ENCODE measurements around the gene FGF13. TPM values are rescaled to one million over a fixed set of nuclear protein-coding genes. Genes with fewer than 3 reads are reported as not detected.

FGF13 gene
- total RNA-seq = 9.4 TPM

DNA sequence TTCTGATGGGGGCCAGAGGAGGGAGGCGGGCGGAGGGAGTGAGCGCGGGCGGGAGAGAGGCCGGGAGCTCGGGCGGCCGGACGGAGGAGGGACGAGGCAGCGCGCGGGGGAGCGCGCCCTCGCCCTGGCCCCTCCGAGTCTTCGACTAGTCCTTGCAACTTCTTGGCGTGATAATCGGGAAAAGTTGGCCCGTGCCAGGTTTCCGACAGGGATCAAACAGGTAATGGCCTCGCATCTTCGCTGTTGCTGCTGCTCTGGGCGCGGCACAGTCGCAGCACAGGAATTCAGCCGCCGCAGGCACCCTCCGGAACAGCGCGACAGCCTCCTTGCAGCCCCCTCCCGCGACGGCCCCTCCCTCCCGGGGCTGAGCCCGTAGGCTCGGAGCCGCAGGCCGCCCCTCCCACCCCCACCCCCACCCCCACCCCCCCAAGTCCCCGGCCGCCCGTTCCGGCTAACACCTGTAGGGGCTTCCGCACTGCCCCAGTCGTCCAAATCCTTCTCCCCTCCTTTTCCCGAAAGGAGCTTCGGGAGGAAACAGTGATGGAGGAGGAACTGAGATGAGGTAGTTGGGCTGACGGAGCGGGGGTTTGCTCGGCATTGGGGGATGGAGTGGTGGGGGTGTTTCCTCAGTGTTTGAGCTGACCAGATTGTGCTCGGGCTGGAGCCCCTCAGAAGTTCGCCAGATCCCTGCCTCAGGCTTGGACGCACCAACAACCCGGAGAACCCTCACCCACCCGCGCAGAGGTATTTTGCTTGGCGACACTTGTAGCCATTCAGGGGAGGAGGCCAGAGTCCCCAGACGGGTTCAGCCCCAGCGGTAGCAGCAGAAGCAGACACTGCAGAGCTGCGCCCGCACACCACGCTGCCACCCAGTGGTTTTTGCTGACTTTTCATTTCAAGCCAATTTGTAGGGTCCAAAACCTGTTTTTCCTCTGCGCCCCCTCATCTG lies at the start of gene FGF13:
Gene FGF13, minus strand, starts transcription at position 319 of the 949 bp plus-strand sequence. CDS start 714 bp downstream, outside the sequence.
- DNase-seq (ENCODE audit: low spot score) = no peak

DNA sequence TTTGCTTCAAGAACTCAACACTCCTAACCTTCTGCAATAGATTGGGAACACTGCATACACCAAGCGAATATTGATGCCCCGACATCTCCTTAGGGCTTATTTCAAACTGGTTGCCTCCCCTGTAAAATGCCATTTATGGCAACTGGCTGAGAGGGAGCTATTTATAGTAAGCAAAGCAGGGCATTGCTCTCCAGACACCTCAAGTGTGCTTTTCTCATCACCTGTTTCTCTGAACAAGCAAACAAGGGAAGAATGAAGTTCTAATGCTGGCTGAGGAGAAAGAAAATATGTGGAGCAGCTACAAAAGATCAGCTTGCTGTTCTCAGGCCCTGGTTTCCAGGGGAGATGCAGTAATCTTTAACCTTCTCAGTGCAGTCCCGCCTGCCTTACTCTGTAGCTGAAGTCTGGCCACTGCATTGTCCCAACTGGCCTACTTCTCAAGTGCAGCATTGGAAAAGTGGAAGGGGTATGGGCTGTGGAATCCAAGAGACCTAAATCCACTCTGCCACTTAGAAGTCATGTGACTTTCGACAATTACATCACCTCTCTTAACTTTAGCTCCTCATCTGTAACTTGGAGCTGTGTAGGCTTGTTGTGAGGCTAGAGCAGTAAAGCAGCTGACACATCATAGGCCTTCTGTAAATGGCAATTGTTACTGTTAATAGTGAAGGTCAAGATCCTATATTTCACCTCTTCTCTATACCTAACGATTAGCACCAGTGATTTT lies 47.9 kb upstream of the FGF13 start:
- no peak for DNase-seq (ENCODE audit: low spot score)

DNA sequence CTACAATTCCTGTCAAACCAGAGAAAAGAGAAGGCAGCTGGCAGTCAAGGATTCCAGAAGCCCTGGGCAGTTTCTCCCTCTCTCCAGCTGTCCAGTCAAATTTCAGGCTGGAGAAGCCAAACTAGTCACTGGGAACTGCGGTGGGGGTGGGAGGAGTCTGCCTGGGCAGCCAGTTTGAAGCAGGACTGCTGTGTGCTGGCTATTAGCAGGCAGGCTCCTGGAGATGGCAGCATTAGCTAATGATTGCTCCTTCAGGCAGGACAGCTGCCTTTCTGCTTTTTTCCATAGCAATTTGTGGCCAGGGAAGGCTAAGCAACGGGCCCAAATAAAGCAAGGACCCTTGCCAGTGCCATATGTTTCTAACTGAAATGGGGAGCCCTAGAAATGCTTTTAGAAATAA lies 44.7 kb upstream of the FGF13 start:
- peak; percentile 39 for DNase-seq (ENCODE audit: low spot score)

DNA sequence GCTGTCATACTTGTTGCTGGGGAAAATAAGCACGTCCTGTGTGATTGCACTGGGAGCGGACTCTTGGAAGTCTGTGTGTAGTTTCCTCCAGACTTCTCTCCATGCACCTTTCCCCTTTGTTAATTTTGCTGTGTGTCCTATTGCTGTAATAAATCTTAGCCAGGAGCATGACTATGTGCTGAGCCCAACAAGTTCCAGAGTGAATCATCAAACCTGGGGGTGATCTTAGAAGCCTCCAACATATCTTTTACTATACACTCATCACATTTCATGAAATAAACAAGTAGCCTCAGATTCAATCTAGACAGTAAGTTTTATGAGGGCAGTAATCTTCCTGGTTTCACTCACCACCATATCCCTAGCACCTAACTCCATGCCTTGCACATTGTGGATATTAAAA lies 43.3 kb upstream of the FGF13 start:
- DNase-seq (ENCODE audit: low spot score) = no peak

DNA sequence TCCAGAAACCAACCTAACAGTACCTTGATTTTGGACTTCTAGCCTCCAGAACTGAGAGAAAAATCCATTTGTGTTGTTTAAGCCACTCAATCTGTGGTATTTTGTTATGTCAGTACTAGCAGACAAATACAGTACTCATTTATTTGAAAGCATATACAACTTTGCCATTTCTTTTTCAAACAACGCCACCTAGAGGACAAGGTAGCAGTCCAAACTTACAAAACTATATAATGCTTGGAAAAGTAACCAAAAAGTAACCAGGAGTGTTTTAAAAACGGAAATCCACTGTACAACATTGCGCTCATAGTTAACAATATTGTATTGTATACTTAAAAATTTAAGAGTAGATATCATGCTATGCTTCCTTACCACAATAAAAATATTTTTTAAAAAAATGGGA lies 37.0 kb upstream of the FGF13 start:
- no peak for DNase-seq (ENCODE audit: low spot score)

DNA sequence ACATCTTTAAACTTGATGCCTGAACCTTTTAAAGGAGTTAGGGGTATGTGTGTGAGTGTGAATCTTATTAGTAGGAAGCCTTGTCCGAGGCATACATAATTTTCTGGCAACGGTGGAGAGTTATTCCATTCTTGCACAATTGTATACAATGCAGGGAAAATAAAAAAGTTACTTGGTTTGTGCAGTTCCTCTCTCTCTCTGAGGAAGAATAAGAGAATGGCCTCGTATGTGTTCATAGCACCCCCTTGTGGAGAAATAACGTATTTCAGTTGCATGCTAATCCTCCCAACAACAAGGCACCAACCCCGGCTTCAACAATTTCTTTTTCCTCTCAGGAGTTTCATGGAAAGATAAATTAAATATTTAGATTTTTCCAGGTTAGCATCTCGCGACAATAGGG lies 33.7 kb upstream of the FGF13 start:
- DNase-seq (ENCODE audit: low spot score) = peak; percentile 56

DNA sequence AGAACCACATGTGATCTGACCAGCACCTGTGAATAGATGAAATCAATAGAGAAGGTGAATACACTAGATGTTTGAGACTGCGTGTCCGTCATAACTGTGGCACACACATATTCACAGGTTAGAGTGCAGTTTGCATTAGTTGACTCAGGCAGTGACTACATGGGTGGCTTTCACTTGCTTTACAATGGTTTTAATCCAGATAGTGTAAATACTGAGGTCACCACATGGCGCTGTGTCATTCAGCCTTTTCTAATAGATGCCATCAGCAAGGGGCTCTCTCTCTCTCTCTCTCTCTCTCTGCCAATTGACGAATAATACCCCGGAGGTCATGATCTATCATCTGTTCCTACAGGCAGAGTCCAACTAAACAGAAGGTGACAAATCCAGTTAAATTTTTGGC lies 30.7 kb upstream of the FGF13 start:
- no peak for DNase-seq (ENCODE audit: low spot score)

DNA sequence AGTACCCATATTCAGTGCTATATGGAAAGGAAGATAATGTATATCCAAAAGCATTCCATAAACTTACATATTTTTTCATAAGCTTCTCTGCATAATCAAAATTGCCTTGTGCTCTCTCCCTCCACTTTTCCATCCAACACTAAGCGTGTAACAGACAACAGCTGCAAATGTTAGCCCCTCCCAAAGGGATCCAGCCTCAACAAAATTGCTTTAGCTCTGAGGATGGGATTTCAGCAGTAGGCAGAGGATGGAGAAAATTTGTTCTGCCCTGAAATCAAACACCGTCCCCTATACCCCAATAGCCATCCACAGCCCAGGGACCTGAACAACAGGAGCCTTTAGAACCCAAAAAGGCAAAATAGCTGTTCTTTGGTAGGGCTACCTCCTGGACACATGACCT lies 28.8 kb upstream of the FGF13 start:
- no peak for DNase-seq (ENCODE audit: low spot score)

DNA sequence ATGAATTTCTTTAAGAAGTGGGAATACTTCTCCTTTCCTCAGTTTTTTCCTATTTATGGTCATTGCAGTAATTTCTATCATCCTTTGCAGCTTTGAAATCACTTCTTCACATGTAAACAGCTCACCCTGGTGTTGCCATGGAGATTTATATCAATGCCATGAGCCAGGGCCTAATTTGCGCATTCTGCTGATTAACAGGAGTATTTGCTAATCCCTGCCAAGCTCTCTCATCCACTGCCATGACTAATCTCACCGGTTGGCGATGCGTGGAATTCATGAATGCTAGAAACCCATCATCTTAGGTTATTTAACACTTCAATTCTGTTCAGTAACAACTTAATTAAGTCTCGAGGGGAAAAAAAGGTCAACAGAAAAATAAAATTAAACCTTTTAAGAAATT lies 11.8 kb upstream of the FGF13 start:
- DNase-seq (ENCODE audit: low spot score) = no peak

DNA sequence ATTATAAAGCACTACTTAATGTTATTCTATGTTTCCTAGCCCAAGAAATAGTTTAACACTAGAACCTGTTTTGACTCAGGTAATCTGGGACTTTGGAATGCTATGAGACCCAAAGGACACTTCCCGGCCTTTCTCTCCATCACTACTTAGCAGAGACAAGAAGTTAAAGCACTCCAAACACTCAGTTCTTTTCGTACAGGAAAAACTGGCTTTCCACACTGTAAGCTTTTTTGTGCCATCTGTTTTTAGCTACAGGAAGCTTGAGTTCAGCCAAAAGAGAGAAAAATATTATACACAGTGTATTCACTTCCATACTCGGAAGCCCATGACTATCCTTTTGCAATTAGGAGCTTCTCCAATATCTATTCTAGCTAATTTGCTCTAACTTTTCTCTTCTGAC lies 7.9 kb upstream of the FGF13 start:
- no peak for DNase-seq (ENCODE audit: low spot score)

DNA sequence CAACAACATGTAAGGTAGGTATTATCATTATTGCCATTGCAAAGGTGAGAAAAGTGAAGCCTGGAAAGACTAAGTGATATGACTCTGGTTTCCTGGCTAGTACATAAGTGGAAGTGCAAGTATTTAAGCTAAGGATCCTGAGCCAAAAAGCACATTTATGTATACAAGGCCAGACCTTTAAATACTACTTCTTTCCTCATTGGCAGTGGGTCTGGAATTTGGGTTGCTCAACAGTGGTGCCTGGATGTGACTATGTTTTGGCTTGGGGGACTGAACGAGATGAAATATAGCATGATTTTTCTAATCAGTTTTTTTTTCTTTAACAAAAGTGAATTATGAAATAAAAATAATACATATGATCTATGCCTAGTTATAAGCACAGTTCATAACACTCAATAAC lies 7.4 kb upstream of the FGF13 start:
- DNase-seq (ENCODE audit: low spot score) = no peak

DNA sequence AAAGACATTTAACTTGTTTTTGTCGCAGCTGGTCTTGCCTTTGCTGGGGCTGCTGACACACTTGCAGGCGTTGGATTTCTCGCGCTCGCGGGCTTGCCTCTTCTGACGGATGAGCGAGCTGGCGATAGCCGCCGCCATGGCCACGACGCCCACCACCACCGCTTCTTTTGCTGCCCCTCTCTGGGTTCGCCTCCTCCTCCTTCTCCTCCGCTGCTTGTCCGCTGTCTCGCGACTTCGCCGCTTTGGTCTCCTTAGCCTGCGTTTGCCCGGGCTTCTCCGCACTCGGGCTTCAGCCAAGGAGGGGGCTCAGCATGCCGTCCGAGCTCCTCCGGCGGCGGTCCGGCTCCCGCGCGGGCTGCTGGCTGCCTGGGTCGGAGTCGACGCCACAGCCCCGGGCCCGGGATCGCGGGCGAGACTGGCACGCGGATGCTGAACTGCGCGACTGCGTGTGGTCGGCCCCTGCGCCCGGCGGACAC lies 613 bp downstream of the FGF13 start:
- no peak for DNase-seq (ENCODE audit: low spot score)

DNA sequence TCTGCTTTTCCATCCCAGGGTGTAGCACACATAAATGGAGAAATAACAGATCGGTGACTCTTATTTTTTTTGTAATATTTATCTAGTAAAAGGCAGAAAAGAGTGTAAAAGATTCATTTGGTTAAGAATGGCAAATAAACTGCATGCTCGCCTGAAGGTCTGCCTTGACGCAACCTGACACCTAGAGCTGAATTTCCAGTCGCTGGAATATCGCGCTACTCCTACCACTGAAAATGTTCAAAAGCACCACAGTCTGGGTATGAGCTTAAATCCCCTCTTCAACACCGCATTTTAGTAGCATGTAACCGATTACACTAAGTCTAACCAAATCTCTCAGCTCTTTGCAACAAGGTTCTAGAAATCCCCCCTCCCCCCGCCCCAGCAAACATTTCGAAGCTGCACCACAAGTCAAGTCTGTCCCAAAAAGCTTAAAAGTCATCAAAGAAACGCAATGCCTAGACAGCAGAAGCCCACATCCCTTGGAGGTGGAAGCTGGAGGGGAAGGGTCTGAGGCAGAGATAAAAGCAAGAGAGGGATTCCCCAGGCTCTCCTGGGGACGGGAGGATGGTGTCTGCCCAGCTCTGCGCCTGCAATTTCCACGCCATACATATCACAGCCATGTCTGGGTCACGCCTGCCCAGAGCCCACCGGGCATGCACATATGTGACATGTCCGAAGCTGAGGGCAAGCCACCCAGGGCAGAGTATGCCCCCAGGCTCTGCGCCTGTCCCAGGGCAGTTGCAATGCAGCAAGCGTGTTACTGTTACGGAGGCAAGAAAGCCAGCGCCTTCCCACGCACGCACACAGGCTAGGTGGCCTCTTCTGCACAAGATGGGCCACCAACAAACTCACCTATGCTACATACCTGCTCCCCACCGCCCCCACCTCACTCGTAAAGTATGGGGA lies 1.4 kb downstream of the FGF13 start:
- no peak for DNase-seq (ENCODE audit: low spot score)

DNA sequence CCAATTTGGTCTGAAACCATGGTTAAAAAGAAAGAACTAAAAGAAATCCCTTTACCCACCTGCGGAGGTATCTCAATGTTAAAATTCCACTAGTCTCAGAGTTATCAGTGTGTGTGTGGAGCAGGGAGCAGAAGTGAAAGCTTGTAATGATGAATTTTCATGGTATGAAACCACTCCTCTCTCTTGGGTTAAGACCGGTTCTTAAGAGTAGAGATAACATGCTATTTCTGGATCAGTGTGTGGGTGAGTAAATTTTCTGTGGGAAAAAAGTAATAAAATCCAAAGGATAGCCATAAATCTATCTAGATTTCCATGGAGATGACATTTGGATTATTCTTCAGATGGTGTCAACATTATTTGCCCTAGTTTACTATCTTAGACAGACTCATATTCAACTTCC lies 3.2 kb downstream of the FGF13 start:
- no peak for DNase-seq (ENCODE audit: low spot score)

DNA sequence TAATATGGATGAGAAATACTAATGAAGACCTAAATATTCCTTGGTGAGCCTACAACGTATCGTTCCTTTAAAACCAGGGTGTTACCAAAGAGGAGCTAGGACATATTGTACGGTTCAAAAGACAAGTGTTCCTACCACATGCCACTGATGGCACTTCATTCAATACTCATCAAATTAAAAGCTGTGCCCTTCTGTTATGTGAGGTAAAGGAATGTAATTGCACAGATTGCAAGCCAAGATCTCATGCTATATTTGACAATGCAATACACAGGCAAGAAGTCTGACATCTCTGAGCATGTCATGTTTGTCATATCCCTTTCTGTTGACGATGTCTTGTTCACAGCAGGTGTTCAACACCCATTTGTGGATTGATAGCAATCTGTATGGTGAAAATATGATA lies 6.9 kb downstream of the FGF13 start:
- DNase-seq (ENCODE audit: low spot score) = no peak

DNA sequence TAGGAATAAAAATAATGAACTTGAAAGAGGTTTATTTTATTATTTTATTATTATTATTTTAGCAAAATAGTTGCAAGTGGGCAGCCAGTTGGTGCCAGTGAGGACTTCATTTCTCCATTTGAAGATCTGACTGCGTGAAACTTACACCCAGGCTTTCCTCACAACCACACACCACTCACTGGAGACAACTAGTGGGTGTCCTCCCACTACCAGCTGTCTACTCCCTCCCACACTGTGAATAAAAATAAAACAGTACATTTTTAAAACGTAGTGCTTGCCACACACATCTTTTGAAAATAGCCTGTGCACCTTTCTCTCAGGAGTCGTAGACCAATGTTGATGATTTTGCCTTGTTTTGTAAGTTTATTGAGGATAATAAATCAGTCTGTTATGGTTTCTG lies 7.4 kb downstream of the FGF13 start:
- DNase-seq (ENCODE audit: low spot score) = no peak

DNA sequence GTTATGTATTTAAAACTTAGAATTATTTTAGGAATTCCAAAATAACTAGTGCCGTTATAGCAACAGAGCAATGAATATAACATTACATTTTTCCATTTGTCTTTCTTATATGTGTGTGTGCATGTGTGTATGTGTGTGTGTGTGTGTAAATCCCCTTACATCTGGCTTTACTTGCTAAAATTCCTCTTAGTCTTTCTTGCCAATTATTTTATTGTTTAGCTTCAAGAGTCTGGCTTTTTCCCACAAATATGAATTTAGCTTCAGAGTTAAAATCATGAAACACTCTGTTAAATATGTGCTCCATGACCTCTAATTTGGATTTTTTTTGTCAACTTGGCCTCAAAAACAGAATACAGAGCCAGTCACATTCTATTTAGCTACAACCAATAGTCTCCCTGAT lies 18.9 kb downstream of the FGF13 start:
- no peak for DNase-seq (ENCODE audit: low spot score)

DNA sequence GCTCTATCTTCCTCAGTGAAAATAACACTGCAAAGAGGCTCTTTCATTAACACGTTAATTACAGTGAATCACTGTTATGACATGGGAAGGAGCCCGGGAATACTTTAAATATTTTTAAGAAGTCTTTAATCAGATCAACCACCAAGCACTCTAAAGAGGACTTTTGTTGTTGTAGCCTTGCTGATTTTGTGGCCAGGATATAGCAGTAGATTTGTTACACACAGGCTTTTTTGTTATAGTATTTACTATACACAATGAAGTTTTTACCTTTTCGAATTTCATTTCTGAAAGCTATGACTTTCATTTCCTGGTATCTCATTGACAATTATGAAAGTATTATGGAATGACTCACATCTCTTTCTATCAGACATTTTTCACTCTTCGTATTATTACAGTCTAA lies 20.3 kb downstream of the FGF13 start:
- DNase-seq (ENCODE audit: low spot score) = no peak

DNA sequence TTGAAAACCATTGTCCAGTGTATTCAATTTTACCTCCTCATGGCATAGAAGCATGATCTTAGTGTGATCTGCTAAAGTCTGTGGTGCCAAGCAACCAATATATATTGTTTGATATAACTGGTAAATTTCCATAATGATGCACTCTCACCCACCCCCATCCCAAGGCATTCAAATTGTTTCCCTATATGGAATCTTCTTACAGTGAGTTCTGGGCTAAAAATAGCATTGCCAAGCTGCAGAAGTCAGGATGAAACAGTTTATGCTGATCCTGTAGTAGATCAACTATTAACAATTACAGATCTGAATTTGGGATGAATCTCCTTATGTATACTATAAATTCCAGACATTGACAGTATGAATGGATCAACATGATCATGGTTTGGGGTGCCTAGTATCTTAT lies 20.9 kb downstream of the FGF13 start:
- DNase-seq (ENCODE audit: low spot score) = no peak

DNA sequence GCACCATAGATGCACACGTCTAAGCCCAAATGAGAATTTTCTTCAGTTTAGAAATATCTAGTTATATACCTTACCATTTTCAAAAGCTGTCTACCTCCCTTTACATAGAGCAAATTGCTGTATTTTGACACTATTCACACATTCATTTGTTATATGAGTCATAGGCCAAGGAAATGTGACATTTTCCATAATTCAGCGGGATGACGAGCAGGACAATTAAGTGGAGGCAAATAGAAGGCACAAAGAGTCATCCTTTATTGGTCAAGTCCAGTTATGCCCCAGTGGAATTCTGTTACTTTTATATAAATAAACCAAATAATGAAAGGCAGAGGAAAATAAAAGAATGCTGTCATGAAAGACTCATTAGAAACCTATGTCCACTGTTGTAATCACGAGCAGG lies 27.9 kb downstream of the FGF13 start:
- no peak for DNase-seq (ENCODE audit: low spot score)

DNA sequence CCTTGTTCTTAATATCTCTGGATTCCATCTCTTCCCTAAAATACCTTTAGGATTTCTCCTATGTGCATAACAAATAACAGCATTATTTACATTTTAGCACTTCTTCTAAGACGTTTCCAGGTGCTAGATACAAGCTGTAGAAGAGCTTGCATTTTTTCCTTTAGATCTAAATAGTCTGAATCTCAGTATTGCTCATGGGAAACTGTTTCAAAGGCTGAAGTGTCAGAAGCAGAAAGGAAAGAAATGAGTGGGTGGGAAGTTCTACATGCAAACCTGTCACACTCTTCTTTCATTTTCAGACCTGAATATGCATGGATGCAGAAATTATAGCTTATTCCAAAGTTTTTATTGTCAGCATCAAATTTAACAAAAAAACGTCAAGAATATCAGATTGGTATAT lies 41.8 kb downstream of the FGF13 start:
- DNase-seq (ENCODE audit: low spot score) = no peak

DNA sequence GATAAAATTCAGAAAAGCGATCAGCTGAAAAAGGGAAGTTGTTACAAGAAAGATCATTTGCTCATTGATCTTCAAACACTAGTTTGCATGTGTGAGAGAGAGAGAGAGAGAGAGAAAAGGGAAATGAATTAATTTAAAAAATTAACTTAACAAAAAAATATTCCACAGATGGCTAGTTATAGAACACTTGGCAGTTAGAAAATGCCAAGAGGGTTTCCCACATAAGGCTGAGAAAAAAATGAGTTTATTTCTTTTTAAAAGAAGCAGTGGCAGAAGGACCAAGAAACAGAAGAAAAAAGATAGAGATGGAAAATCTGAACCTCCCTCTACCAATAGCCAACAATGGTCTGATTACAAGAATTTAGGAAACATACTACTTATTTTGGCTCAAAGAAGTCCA lies 47.1 kb downstream of the FGF13 start:
- no peak for DNase-seq (ENCODE audit: low spot score)

Data from mucosa of gallbladder (tissue), 1 donor.